H9 (cell line): Measurements from ENCODE around the gene CDH3. TPM values are rescaled to one million over a fixed set of nuclear protein-coding genes. Genes with fewer than 3 reads are reported as not detected.

ENCODE experiments used
- DNase-seq: peaks from one replicate; pipeline ENCODE4 v3.0.0-alpha.2; 2017
- H2AFZ ChIP-seq: one replicate; pipeline ENCODE4 v1.6.1; 2013; ENCODE audit warnings: mild to moderate bottlenecking, low read length, control low read depth, moderate library complexity
- H2AK5ac ChIP-seq: 2 replicates; pipeline ENCODE4 v1.6.1; 2013; ENCODE audit warnings: low read length, control low read depth, mixed read lengths; ENCODE audit not compliant: insufficient read length
- H2BK120ac ChIP-seq: one replicate; pipeline ENCODE4 v1.6.1; 2013; ENCODE audit warnings: low read depth, mild to moderate bottlenecking, low read length, control low read depth, inconsistent platforms; ENCODE audit not compliant: poor library complexity, severe bottlenecking
- H2BK12ac ChIP-seq: 2 replicates; pipeline ENCODE4 v1.6.1; 2013; ENCODE audit warnings: low read length, control low read depth, mixed read lengths, low read depth; ENCODE audit not compliant: insufficient read length
- H2BK15ac ChIP-seq: 2 replicates; pipeline ENCODE4 v1.6.1; 2013; ENCODE audit warnings: low read depth, low read length, control low read depth
- H2BK20ac ChIP-seq: one replicate; pipeline ENCODE4 v1.6.1; 2013; ENCODE audit warnings: low read depth, mild to moderate bottlenecking, low read length, control low read depth, inconsistent platforms; ENCODE audit not compliant: poor library complexity, severe bottlenecking
- H2BK5ac ChIP-seq: 2 replicates; pipeline ENCODE4 v1.6.1; 2013; ENCODE audit warnings: low read length, control low read depth, mixed read lengths; ENCODE audit not compliant: insufficient read length
- H3K14ac ChIP-seq: 2 replicates; pipeline ENCODE4 v1.6.1; 2013; ENCODE audit warnings: low read length, control low read depth; ENCODE audit not compliant: insufficient read depth
- H3K18ac ChIP-seq: 2 replicates; pipeline ENCODE4 v1.6.1; 2013; ENCODE audit warnings: low read depth, mild to moderate bottlenecking, mixed read lengths, low read length, control low read depth; ENCODE audit not compliant: insufficient read length
- H3K23ac ChIP-seq: 2 replicates; pipeline ENCODE4 v1.6.1; 2013; ENCODE audit warnings: low read length, control low read depth, mixed read lengths, low read depth; ENCODE audit not compliant: insufficient read length
- H3K23me2 ChIP-seq: 2 replicates; pipeline ENCODE4 v1.6.1; 2013; ENCODE audit warnings: low read depth, mild to moderate bottlenecking, mixed read lengths, low read length, control low read depth; ENCODE audit not compliant: insufficient read length, poor library complexity, severe bottlenecking
- H3K27ac ChIP-seq: 2 replicates; pipeline ENCODE4 v1.5.1; 2013; ENCODE audit warnings: low read length, control low read depth, mixed read lengths, low read depth; ENCODE audit not compliant: insufficient read length
- H3K27me3 ChIP-seq: 2 replicates; pipeline ENCODE4 v1.6.1; 2013; ENCODE audit warnings: low read length, control low read depth, inconsistent platforms; ENCODE audit not compliant: insufficient read depth
- H3K4ac ChIP-seq: 2 replicates; pipeline ENCODE4 v1.6.1; 2013; ENCODE audit warnings: low read depth, mild to moderate bottlenecking, control low read depth, inconsistent platforms, low read length, moderate library complexity
- H3K4me1 ChIP-seq: 2 replicates; pipeline ENCODE4 v1.6.1; 2013; ENCODE audit warnings: low read length, control low read depth, inconsistent platforms; ENCODE audit not compliant: insufficient read depth
- H3K4me2 ChIP-seq: 2 replicates; pipeline ENCODE4 v1.6.1; 2013; ENCODE audit warnings: low read length, control low read depth, mixed read lengths; ENCODE audit not compliant: insufficient read length, insufficient read depth
- H3K56ac ChIP-seq: 2 replicates; pipeline ENCODE4 v1.6.1; 2013; ENCODE audit warnings: low read depth, mild to moderate bottlenecking, mixed read lengths, low read length, control low read depth; ENCODE audit not compliant: insufficient read length
- H3K79me1 ChIP-seq: 2 replicates; pipeline ENCODE4 v1.6.1; 2013; ENCODE audit warnings: low read depth, mild to moderate bottlenecking, moderate library complexity, low read length, control low read depth, inconsistent platforms; ENCODE audit not compliant: insufficient read depth, poor library complexity, severe bottlenecking
- H3K79me2 ChIP-seq: 2 replicates; pipeline ENCODE4 v1.6.1; 2013; ENCODE audit warnings: low read length, control low read depth, inconsistent platforms; ENCODE audit not compliant: insufficient read depth
- H3K9ac ChIP-seq: 2 replicates; pipeline ENCODE4 v1.6.1; 2013; ENCODE audit warnings: low read length, control low read depth, mixed read lengths; ENCODE audit not compliant: insufficient read length; ENCODE audit errors: extremely low read depth
- H3K9me3 ChIP-seq: one replicate; pipeline ENCODE4 v1.6.1; 2013; ENCODE audit warnings: low read depth, low read length, inconsistent platforms; ENCODE audit not compliant: control insufficient read depth
- H3T11ph ChIP-seq: one replicate; pipeline ENCODE4 v1.6.1; 2013; ENCODE audit warnings: mild to moderate bottlenecking, low read length, control low read depth, inconsistent platforms
- H4K20me1 ChIP-seq: one replicate; pipeline ENCODE4 v1.6.1; 2013; ENCODE audit not compliant: control insufficient read depth, insufficient read length, insufficient read depth
- H4K5ac ChIP-seq: 2 replicates; pipeline ENCODE4 v1.6.1; 2013; ENCODE audit warnings: low read depth, mild to moderate bottlenecking, mixed read lengths, low read length, control low read depth; ENCODE audit not compliant: insufficient read length
- H4K8ac ChIP-seq: replicated peaks from 2 replicates; pipeline ENCODE4 v1.6.1; 2013; ENCODE audit warnings: low read length, control low read depth, mixed read lengths, low read depth; ENCODE audit not compliant: insufficient read length
- H4K91ac ChIP-seq: 2 replicates; pipeline ENCODE4 v1.6.1; 2013; ENCODE audit warnings: low read depth, mild to moderate bottlenecking, moderate library complexity, mixed read lengths, low read length, control low read depth; ENCODE audit not compliant: insufficient read length
- H3K27ac Mint-ChIP-seq, 3 experiments: 2 replicates in 2 of 3; 3 replicates in 1 of 3; pipeline ENCODE4 v1.8.0; 2020 to 2021; ENCODE audit warnings: mixed read lengths in 3 of 3, mild to moderate bottlenecking in 1 of 3, moderate library complexity in 1 of 3
- H3K27me3 Mint-ChIP-seq: 2 replicates; pipeline ENCODE4 v1.8.0; 2021; ENCODE audit warnings: low read depth, mild to moderate bottlenecking, moderate library complexity, mixed read lengths
- H3K36me3 Mint-ChIP-seq, 3 experiments: 2 replicates in 2 of 3; 3 replicates in 1 of 3; pipeline ENCODE4 v1.8.0; 2020 to 2021; ENCODE audit warnings: low read depth in 3 of 3, mixed read lengths in 3 of 3; ENCODE audit not compliant: insufficient read depth in 1 of 3
- H3K4me1 Mint-ChIP-seq, 2 experiments: 2 replicates each; pipeline ENCODE4 v1.8.0; 2020; ENCODE audit warnings: mixed read lengths in 2 of 2
- H3K4me3 Mint-ChIP-seq, 2 experiments: 2 replicates in 1 of 2; 3 replicates in 1 of 2; pipeline ENCODE4 v1.8.0; 2020 to 2021; ENCODE audit warnings: mild to moderate bottlenecking in 2 of 2, mixed read lengths in 2 of 2, moderate library complexity in 1 of 2
- H3K9me3 Mint-ChIP-seq, 2 experiments: 2 replicates in 1 of 2; 3 replicates in 1 of 2; pipeline ENCODE4 v1.8.0; 2020; ENCODE audit warnings: mild to moderate bottlenecking in 2 of 2, mixed read lengths in 2 of 2, moderate library complexity in 1 of 2
- CTCF ChIP-seq: fragments of 200-600 bp; sonication (generic); conservative IDR thresholded peaks from 3 replicates; pipeline ENCODE4 v1.8.0; 2021; ENCODE audit warnings: antibody characterized with exemption, mild to moderate bottlenecking
- WGBS: extraction: QIAGEN DNeasy Blood & Tissue Kit; methylation state at CpG from one replicate; pipeline ENCODE4 v1.1.7; 2013; ENCODE audit warnings: missing lambda C conversion rate, low lambda C conversion rate, mixed read lengths; ENCODE audit not compliant: insufficient read length; ENCODE audit errors: extremely low coverage; 5-methylcytosine and 5-hydroxymethylcytosine counted together
- total RNA-seq: library from RNA; stranded (reverse); gene quantifications from 2 replicates; pipeline ENCODE4 v1.2.1, GENCODE V29; 2021

Gene CDH3
- total RNA-seq, 1 experiment from 2014 or later = 97.2 TPM

GRCh38 chr16:68744744-68745280 is 99.7 kb downstream of the CDH3 start:
- Histone ChIP-seq H2AFZ (no peak overlapping the region), H3K79me1 (no peaks in the 10 kb centered on the region), H4K20me1 (no peaks in the 10 kb centered on the region), H3K23me2 (peaks cover 3% of the 10 kb centered on the region), H4K5ac (no peak overlapping the region), H3K27me3 (no peaks in the 10 kb centered on the region), H3K79me2 (peaks cover 10% of the 10 kb centered on the region; the same call in 1 of the 2 replicates), H3K4ac (no peak overlapping the region), H3K18ac (peak overlapping the region; percentile 61), H3K14ac (peak overlapping the region; percentile 67; the same call in 1 of the 2 replicates), H3T11ph (no peak overlapping the region), H2BK20ac (no peak overlapping the region), H3K23ac (no peak overlapping the region), H3K27ac (peak overlapping the region; percentile 4), H3K4me2 (peak overlapping the region; percentile 58), H2BK120ac (no peak overlapping the region), H3K9ac (peak overlapping the region; percentile 21), H2BK15ac (no peak overlapping the region), H3K56ac (no peak overlapping the region), H3K4me1 (peaks cover 13% of the 10 kb centered on the region; the same call in 1 of the 2 replicates), H4K91ac (no peak overlapping the region), H3K9me3 (no peaks in the 10 kb centered on the region), H2AK5ac (no peak overlapping the region), H4K8ac (no peak overlapping the region), H2BK12ac (peak overlapping the region; percentile 85), H2BK5ac (no peak overlapping the region)
- Mint-ChIP-seq H3K36me3 (peaks cover 9 to 48% (median 36%) of the 10 kb centered on the region in 3 experiments; a peak in 6 of 7 replicates), H3K4me1 (peaks cover 74 to 85% of the 10 kb centered on the region in 2 experiments), H3K27ac (peak overlapping the region; percentile 55 to 96 (median 95)), H3K9me3 (no peaks in the 10 kb centered on the region; a peak in 1 of 5 replicates), H3K27me3 (no peaks in the 10 kb centered on the region; the same call in 1 of the 2 replicates), H3K4me3 (peak overlapping the region; percentile 37 to 70)
- no CpG with 5 or more reads among the region's 11 CpGs for WGBS
- TF ChIP-seq CTCF = no peak
- peak; percentile 79 for DNase-seq
